Osteocyte (in vitro differentiated cells): ENCODE data around the gene NRF1. TPM values are rescaled to one million over a fixed set of nuclear protein-coding genes. Genes with fewer than 3 reads are reported as not detected.

ENCODE experiments used
- DNase-seq: peaks from one replicate; pipeline ENCODE4 v3.0.0; 2021; ENCODE audit warnings: mixed read lengths; ENCODE audit not compliant: unreplicated experiment; ENCODE audit errors: extremely low spot score
- H3K27ac Mint-ChIP-seq: one replicate; pipeline ENCODE4 v1.8.0; 2021; ENCODE audit warnings: mild to moderate bottlenecking, mixed read lengths; ENCODE audit not compliant: unreplicated experiment
- H3K27me3 Mint-ChIP-seq: one replicate; pipeline ENCODE4 v1.8.0; 2021; ENCODE audit warnings: mixed read lengths; ENCODE audit not compliant: unreplicated experiment
- H3K36me3 Mint-ChIP-seq: one replicate; pipeline ENCODE4 v1.8.0; 2021; ENCODE audit warnings: mixed read lengths; ENCODE audit not compliant: unreplicated experiment
- H3K4me1 Mint-ChIP-seq: one replicate; pipeline ENCODE4 v1.8.0; 2021; ENCODE audit warnings: mixed read lengths; ENCODE audit not compliant: unreplicated experiment
- H3K4me3 Mint-ChIP-seq: one replicate; pipeline ENCODE4 v1.8.0; 2021; ENCODE audit warnings: mild to moderate bottlenecking, moderate library complexity, mixed read lengths; ENCODE audit not compliant: unreplicated experiment
- H3K9me3 Mint-ChIP-seq: one replicate; pipeline ENCODE4 v1.8.0; 2021; ENCODE audit warnings: mixed read lengths; ENCODE audit not compliant: unreplicated experiment
- total RNA-seq: library from RNA; stranded (reverse); gene quantifications from 2 replicates; pipeline ENCODE4 v1.2.1, GENCODE V29; 2021
- TF ChIP-seq, protein P1 (sequence below): fragments of 200-600 bp; sonication (generic); IDR thresholded peaks from 2 replicates; pipeline ENCODE4 v1.5.0; 2021; ENCODE audit warnings: antibody characterized with exemption, mild to moderate bottlenecking, moderate library complexity

NRF1 gene
- total RNA-seq, 1 donor from 2014 or later, result 20.7 TPM

DNA sequence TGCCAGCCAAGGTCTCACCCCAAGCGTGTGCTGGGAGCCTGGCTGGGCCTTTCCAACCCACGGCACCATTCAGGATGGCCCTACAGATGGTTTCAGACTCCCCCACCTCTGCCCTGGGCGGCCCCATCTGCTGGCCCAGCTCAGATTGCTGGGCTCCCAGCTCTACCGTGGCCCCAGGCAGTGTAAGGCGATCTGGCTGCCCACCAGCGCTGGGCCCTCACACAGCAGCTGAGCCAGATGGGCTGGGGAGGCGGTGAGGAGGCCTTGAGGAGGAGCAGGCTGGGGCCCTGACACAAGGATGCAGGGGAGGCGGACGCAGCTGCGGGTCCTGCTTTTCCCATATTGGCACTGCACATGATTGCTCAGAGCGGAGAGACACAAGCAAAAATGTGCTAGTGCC is 162.8 kb downstream of the NRF1 start:
- TF ChIP-seq, protein P1, sequence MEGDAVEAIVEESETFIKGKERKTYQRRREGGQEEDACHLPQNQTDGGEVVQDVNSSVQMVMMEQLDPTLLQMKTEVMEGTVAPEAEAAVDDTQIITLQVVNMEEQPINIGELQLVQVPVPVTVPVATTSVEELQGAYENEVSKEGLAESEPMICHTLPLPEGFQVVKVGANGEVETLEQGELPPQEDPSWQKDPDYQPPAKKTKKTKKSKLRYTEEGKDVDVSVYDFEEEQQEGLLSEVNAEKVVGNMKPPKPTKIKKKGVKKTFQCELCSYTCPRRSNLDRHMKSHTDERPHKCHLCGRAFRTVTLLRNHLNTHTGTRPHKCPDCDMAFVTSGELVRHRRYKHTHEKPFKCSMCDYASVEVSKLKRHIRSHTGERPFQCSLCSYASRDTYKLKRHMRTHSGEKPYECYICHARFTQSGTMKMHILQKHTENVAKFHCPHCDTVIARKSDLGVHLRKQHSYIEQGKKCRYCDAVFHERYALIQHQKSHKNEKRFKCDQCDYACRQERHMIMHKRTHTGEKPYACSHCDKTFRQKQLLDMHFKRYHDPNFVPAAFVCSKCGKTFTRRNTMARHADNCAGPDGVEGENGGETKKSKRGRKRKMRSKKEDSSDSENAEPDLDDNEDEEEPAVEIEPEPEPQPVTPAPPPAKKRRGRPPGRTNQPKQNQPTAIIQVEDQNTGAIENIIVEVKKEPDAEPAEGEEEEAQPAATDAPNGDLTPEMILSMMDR, result no peak
- no peak for DNase-seq
- H3K4me1 Mint-ChIP-seq, result no peaks in the 10 kb centered on the region

DNA sequence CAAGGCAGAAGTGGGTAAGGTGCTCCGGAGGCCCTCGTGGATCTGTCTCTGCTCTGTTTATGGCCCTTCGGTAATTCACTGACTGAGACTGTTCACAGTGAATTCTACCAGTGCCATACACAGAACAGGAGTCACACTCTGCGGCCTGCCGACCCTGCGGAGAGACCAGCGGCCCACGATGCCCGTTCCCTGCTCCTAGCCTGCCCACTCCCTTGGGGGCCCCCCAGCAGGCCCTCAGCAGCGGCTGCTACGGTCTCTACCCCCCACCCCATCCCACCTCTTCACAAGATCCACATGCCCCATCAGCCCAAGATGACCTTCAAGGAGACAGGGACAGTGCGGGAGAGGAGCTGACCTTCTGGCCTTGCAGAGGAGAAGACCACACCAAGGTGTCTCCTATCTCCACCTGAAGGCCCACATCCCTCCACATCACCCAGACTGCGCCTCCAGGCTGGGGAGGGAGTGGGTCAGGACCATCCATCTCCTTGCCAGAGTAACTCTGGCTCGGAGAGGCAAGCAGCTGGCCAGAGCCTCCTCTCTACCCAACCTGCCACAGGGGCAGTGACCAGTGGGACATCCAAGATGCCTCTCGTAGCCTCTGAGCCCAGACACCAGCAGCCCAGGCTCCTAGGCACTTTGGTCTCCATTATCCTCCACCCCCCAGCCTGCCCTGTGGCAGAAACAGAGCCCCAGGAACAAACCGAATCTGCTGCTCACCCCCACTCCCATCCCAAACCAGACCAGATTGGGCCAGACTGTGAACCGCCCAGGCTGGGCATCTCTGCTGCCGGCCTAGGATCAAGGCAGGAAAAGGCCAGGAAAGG is 163.6 kb downstream of the NRF1 start:
- no peak overlapping the region for H3K27ac Mint-ChIP-seq
- H3K27me3 Mint-ChIP-seq, result peaks cover 22% of the 10 kb centered on the region
- H3K36me3 Mint-ChIP-seq, result no peaks in the 10 kb centered on the region
- TF ChIP-seq, protein P1, result no peak
- no peaks in the 10 kb centered on the region for H3K9me3 Mint-ChIP-seq
- no peak overlapping the region for H3K4me3 Mint-ChIP-seq
- no peaks in the 10 kb centered on the region for H3K4me1 Mint-ChIP-seq
- no peak for DNase-seq

More for the DNA sequence above, 162.8 kb downstream of the NRF1 start:
- no peak overlapping the region for H3K4me3 Mint-ChIP-seq
- no peak overlapping the region for H3K27ac Mint-ChIP-seq
- H3K9me3 Mint-ChIP-seq, result no peaks in the 10 kb centered on the region
- H3K27me3 Mint-ChIP-seq, result peaks cover 22% of the 10 kb centered on the region
- H3K36me3 Mint-ChIP-seq, result no peaks in the 10 kb centered on the region

DNA sequence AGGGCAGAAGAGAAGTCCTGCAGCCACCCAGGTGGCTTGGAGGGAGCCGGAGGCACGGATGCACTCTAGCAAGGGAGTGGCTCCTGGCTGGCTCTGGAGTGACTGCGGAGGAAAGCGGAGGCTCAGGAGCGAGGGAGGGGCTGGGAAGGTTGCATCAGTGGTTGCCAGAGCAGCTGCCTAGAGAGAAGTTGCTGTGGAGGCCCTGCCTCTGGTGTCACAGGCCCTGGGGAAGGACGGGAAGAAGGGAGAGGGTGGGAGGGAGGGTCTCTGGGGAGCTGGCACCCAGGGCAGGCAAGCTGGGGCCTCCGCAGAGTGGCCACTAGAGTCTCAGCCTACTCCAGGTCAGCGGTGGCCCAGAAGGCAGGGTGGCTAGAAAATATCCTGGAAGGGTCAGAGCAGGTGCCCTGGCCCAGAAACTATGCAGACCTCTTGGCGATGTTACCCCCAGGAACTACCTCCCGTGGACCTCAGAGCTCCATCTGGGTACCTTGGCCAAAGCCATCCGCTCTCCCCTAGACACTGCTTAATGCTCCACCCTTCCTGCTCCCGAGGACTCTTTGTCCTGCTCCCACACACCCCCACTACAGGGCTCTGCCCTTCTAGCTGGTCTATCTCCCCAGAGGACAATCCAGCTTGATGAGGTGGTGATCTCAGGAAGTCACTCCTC is 164.3 kb downstream of the NRF1 start:
- Mint-ChIP-seq H3K4me1 (no peaks in the 10 kb centered on the region), H3K36me3 (no peaks in the 10 kb centered on the region), H3K4me3 (no peak overlapping the region), H3K27me3 (peaks cover 24% of the 10 kb centered on the region), H3K27ac (no peak overlapping the region), H3K9me3 (no peaks in the 10 kb centered on the region)
- DNase-seq, result no peak
- TF ChIP-seq, protein P1, result no peak

DNA sequence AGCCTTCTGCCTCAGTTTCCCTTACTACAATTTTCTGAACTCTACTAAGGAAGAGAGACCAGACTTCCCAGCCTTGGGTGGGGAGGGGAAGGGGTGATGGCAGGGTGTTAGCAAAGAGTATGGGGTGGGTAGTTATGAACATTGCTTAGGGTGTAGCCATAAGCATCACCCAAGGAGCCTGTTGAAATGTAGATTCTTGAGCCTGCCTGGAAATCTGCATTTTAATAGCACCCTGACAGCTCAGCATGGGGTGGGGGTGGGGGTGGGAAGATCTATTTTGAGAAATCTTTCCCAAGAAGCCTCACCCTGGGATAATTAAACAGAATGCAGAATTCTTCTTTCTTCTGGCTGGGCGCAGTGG is 164.8 kb downstream of the NRF1 start:
- H3K4me3 Mint-ChIP-seq, result no peak overlapping the region
- no peaks in the 10 kb centered on the region for H3K36me3 Mint-ChIP-seq
- peaks cover 29% of the 10 kb centered on the region for H3K27me3 Mint-ChIP-seq

More for the DNA sequence above, 164.8 kb downstream of the NRF1 start:
- TF ChIP-seq, protein P1, result no peak
- H3K9me3 Mint-ChIP-seq, result no peaks in the 10 kb centered on the region
- no peak for DNase-seq
- peaks cover 5% of the 10 kb centered on the region for H3K4me1 Mint-ChIP-seq
- H3K27ac Mint-ChIP-seq, result no peak overlapping the region
